ENCODE results near the gene ANKMY2. TPM values are rescaled to one million over a fixed set of nuclear protein-coding genes. Genes with fewer than 3 reads are reported as not detected.
A peak's percentile ranks its signal among the peaks of the same experiment; 100 is the strongest.

Gene ANKMY2
- total and polyA plus RNA-seq, 3 donors from 2014 or later = 13.4 to 17.5 (median 17.0) TPM

GRCh38 chr7:16668978-16669377 is 23.4 kb upstream of the ANKMY2 start:
- no peak for DNase-seq
- 82 to 91% methylated on average over 5 of the region's 5 CpGs for WGBS, 2 donors
- Histone ChIP-seq H3K36me3 (ENCODE audit: low read depth, missing control alignments) (no peaks in the 10 kb centered on the region), H3K27me3 (no peaks in the 10 kb centered on the region), H3K4me1 (peaks cover 9% of the 10 kb centered on the region), H3K4me3 (no peak overlapping the region), H3K27ac (peak overlapping the region in 1 of 2 donors; percentile 65), H3K9me3 (no peaks in the 10 kb centered on the region)
- TF ChIP-seq POLR2A (IDR thresholded peaks at IDR 0.05) = no peak
- TF ChIP-seq CTCF (IDR thresholded peaks at IDR 0.05) = no peak
- intact Hi-C loops (cut with DNase I; ENCODE audit: low total_unique reads) = no loop called here

GRCh38 chr7:16668049-16668858 is 22.7 kb upstream of the ANKMY2 start:
- DNase-seq = peak; percentile 46
- intact Hi-C loops (cut with DNase I; ENCODE audit: low total_unique reads) = no loop called here
- H3K36me3 ChIP-seq (ENCODE audit: low read depth, missing control alignments) = no peaks in the 10 kb centered on the region
- H3K27ac ChIP-seq = peak overlapping the region; percentile 65 to 73
- TF ChIP-seq CTCF (IDR thresholded peaks at IDR 0.05) = no peak
- no peak overlapping the region for H3K4me3 ChIP-seq
- 59% methylated on average over 11 of the region's 11 CpGs for WGBS, 2 donors
- no peaks in the 10 kb centered on the region for H3K27me3 ChIP-seq
- H3K9me3 ChIP-seq = no peaks in the 10 kb centered on the region
- peaks cover 9% of the 10 kb centered on the region for H3K4me1 ChIP-seq

- H3K27me3 ChIP-seq = no peaks in the 10 kb centered on the region
- H3K27ac ChIP-seq = peak overlapping the region; percentile 65 to 73
- no peak for TF ChIP-seq CTCF (IDR thresholded peaks at IDR 0.05)
- no peak for TF ChIP-seq POLR2A (IDR thresholded peaks at IDR 0.05)
- DNase-seq = no peak
- H3K4me3 ChIP-seq = no peak overlapping the region
- peaks cover 9% of the 10 kb centered on the region for H3K4me1 ChIP-seq
- no peaks in the 10 kb centered on the region for H3K9me3 ChIP-seq
- no peaks in the 10 kb centered on the region for H3K36me3 ChIP-seq (ENCODE audit: low read depth, missing control alignments)
- WGBS, 2 donors = 46 to 51% methylated on average over 3 of the region's 3 CpGs
- intact Hi-C loops (cut with DNase I; ENCODE audit: low total_unique reads) = no loop called here
These were observed 21.8 kb upstream of the ANKMY2 start for GRCh38 chr7:16667355-16667754.

GRCh38 chr7:16661924-16662323 is 16.4 kb upstream of the ANKMY2 start:
- TF ChIP-seq POLR2A (IDR thresholded peaks at IDR 0.05) (no peak), CTCF (IDR thresholded peaks at IDR 0.05) (no peak)
- no peak for DNase-seq
- whole genome bisulfite sequencing, 2 donors = 29 to 73% methylated on average over 1 of the region's 1 CpG
- Histone ChIP-seq H3K9me3 (no peaks in the 10 kb centered on the region), H3K27ac (no peak overlapping the region), H3K4me1 (no peaks in the 10 kb centered on the region), H3K27me3 (no peaks in the 10 kb centered on the region), H3K36me3 (ENCODE audit: low read depth, missing control alignments) (no peaks in the 10 kb centered on the region), H3K4me3 (no peak overlapping the region)
- intact Hi-C loops (cut with DNase I; ENCODE audit: low total_unique reads) = no loop called here
